HFFc6 (cell line): ENCODE results near the gene MCAM. TPM values are rescaled to one million over a fixed set of nuclear protein-coding genes. Genes with fewer than 3 reads are reported as not detected.

Experiments used
- DNase-seq: peaks from one replicate; pipeline ENCODE4 v3.0.0-alpha.2; 2018
- H3K27ac Mint-ChIP-seq: 2 replicates; pipeline ENCODE4 v1.8.0; 2020; ENCODE audit warnings: mild to moderate bottlenecking, mixed read lengths
- H3K27me3 Mint-ChIP-seq: 2 replicates; pipeline ENCODE4 v1.8.0; 2021; ENCODE audit warnings: mild to moderate bottlenecking, moderate library complexity, mixed read lengths; ENCODE audit not compliant: insufficient read depth
- H3K36me3 Mint-ChIP-seq: 2 replicates; pipeline ENCODE4 v1.8.0; 2021; ENCODE audit warnings: low read depth, mixed read lengths
- H3K4me1 Mint-ChIP-seq: 2 replicates; pipeline ENCODE4 v1.8.0; 2020; ENCODE audit warnings: low read depth, mixed read lengths
- H3K4me3 Mint-ChIP-seq: 2 replicates; pipeline ENCODE4 v1.8.0; 2020; ENCODE audit warnings: mild to moderate bottlenecking, moderate library complexity, mixed read lengths
- H3K9me3 Mint-ChIP-seq: 2 replicates; pipeline ENCODE4 v1.8.0; 2020; ENCODE audit warnings: mild to moderate bottlenecking, mixed read lengths
- CTCF ChIP-seq: fragments of 200-600 bp; sonication (generic); IDR thresholded peaks from 2 replicates; pipeline ENCODE4 v1.5.0; 2021; ENCODE audit warnings: antibody characterized with exemption, mild to moderate bottlenecking
- total RNA-seq, 6 experiments: library from RNA; stranded (reverse); fragmentation: NEBNext Ultra II Directional; extraction: Animal tissue kit (Norgen Biotek cat#: 25700); gene quantifications; 2 replicates in 1 of 6; 3 replicates in 5 of 6; pipeline ENCODE4 v1.2.3, GENCODE V29; 2021

Gene MCAM
- total RNA-seq, 6 experiments from 2014 or later, result 1.8 to 7.7 (median 6.9) TPM

DNA sequence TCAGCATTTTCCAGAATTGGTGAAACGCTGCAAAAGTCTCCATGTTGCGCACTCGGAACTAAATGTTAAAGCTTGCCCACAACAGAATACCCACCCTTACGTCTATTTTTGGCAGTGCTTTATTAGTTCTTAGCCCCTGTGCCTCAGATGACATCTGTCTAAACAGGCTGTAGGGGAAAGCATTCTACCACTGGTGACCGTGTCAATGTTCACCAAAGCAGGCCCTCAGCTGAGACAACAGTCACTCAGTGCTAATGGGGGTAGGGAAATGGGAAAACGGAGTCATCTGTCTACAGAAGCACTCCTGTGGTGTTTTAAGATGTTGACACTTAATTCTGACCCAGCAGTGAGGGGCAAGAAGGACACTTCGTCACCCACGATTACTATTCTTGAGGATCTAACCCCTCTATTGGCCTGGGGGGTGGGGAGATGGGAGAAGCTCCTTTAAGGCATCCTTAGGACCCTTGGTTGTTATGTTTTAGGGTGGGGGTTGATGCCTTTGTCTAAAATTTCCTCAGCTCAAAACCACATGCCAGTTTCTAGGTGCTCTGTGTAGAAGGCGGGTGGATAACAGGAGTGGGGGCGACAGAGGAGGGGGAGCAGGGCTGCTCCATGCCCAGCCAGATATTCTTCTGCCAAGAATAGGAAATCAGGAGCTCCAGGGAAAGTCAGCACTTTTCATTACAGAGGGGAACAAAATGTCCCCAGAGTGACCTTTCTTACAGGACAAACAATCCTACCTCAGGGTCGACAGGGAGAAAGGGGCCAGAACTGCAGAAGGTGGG, 45.2 kb upstream of the MCAM start:
- Mint-ChIP-seq H3K4me3 (peak overlapping the region; percentile 52; the same call in 1 of the 2 replicates), H3K27me3 (peaks cover 10% of the 10 kb centered on the region), H3K9me3 (no peaks in the 10 kb centered on the region), H3K36me3 (no peaks in the 10 kb centered on the region; the same call in 1 of the 2 replicates), H3K27ac (no peak overlapping the region), H3K4me1 (peaks cover 36% of the 10 kb centered on the region)
- no peak for DNase-seq
- TF ChIP-seq CTCF, result no peak

GRCh38 chr11:119361056-119361787, 44.3 kb upstream of the MCAM start:
- H3K9me3 Mint-ChIP-seq, result no peaks in the 10 kb centered on the region
- H3K4me3 Mint-ChIP-seq, result peak overlapping the region; percentile 30
- peak overlapping the region; percentile 79 for H3K27ac Mint-ChIP-seq
- TF ChIP-seq CTCF, result no peak
- H3K4me1 Mint-ChIP-seq, result peaks cover 42% of the 10 kb centered on the region
- DNase-seq, result peak; percentile 78
- H3K36me3 Mint-ChIP-seq, result no peaks in the 10 kb centered on the region; the same call in 1 of the 2 replicates
- H3K27me3 Mint-ChIP-seq, result peaks cover 7% of the 10 kb centered on the region

- no peak overlapping the region for H3K27ac Mint-ChIP-seq
These were observed 42.7 kb upstream of the MCAM start for GRCh38 chr11:119359365-119360214.

DNA sequence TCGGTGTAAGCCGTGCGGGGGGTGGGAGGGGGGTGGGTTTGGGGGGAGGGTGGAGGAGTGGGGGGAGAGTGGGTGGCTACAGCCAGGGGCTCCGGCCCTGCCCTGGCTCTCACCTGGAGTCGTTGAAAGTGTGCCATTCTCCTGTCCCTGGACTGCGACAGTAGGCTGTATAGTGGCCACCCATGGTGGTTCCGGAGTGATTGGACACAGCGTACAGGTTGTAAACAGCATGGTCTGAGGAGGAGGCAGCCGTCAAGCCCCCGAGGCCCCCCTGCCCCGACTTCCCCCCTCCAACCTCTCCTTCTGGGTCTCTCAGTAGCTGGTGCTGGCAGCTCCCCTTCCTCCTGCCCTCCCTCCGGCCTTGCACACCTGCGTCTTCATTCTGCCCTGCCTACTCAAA, 40.1 kb upstream of the MCAM start:
- no peak for TF ChIP-seq CTCF
- peak overlapping the region; percentile 31; the same call in 1 of the 2 replicates for H3K4me3 Mint-ChIP-seq
- no peak for DNase-seq
- no peaks in the 10 kb centered on the region for H3K9me3 Mint-ChIP-seq
- H3K27me3 Mint-ChIP-seq, result peaks cover 2% of the 10 kb centered on the region
- H3K36me3 Mint-ChIP-seq, result no peaks in the 10 kb centered on the region
- H3K4me1 Mint-ChIP-seq, result peaks cover 26% of the 10 kb centered on the region
- H3K27ac Mint-ChIP-seq, result no peak overlapping the region

More at GRCh38 chr11:119359365-119360214, 42.7 kb upstream of the MCAM start:
- no peaks in the 10 kb centered on the region; the same call in 1 of the 2 replicates for H3K36me3 Mint-ChIP-seq
- TF ChIP-seq CTCF, result no peak
- DNase-seq, result no peak
- H3K4me1 Mint-ChIP-seq, result peaks cover 37% of the 10 kb centered on the region
- no peaks in the 10 kb centered on the region for H3K9me3 Mint-ChIP-seq
- H3K27me3 Mint-ChIP-seq, result peaks cover 6% of the 10 kb centered on the region
- H3K4me3 Mint-ChIP-seq, result no peak overlapping the region

GRCh38 chr11:119356349-119357031, 39.6 kb upstream of the MCAM start:
- no peaks in the 10 kb centered on the region for H3K9me3 Mint-ChIP-seq
- no peaks in the 10 kb centered on the region for H3K36me3 Mint-ChIP-seq
- TF ChIP-seq CTCF, result peak; percentile 96
- H3K27me3 Mint-ChIP-seq, result peaks cover 7% of the 10 kb centered on the region
- H3K27ac Mint-ChIP-seq, result peak overlapping the region; percentile 54
- H3K4me3 Mint-ChIP-seq, result peak overlapping the region; percentile 91
- peak; percentile 65 for DNase-seq
- H3K4me1 Mint-ChIP-seq, result peaks cover 20% of the 10 kb centered on the region
